ENCODE measurements around the gene AFM.
"Not testable (repeated sequence)": the region's sequence is repeated elsewhere in the genome, so short reads cannot be mapped to it uniquely, and the experiment has no call there.

The AFM gene

GRCh38 chr4:73541251-73541650 is 59.7 kb downstream of the AFM start:
- Histone ChIP-seq H3K27ac (ENCODE audit: low read length) (no peak overlapping the region), H3K27me3 (replicated peaks; ENCODE audit: insufficient read depth, low read length) (no peaks in the 10 kb centered on the region), H3F3A (ENCODE audit: insufficient read depth, low read length) (no peaks in the 10 kb centered on the region), H3K36me3 (replicated peaks; ENCODE audit: insufficient read depth, low read length) (no peaks in the 10 kb centered on the region), H3K4me2 (ENCODE audit: low read depth, low read length) (no peak overlapping the region), H3K9me3 (replicated peaks; ENCODE audit: insufficient read depth, low read length) (no peaks in the 10 kb centered on the region), H3K4me3 (ENCODE audit: low read length) (no peak overlapping the region), H3K9ac (ENCODE audit: low read length) (no peak overlapping the region), H4K20me1 (ENCODE audit: insufficient read depth, low read length) (no peaks in the 10 kb centered on the region), H3K9me2 (replicated peaks; ENCODE audit: insufficient read depth, low read length) (no peaks in the 10 kb centered on the region), H2AFZ (ENCODE audit: low read length) (no peak overlapping the region), H3K79me2 (ENCODE audit: low read length) (no peaks in the 10 kb centered on the region), H3K4me1 (ENCODE audit: low read length) (no peaks in the 10 kb centered on the region)
- no peak for DNase-seq
- no peak for TF ChIP-seq EZH2 (optimal IDR thresholded peaks at IDR 0.05; ENCODE audit: low read depth, low read length)
- TF ChIP-seq EZH2phosphoT487 (IDR thresholded peaks at IDR 0.05; ENCODE audit: low read length) = no peak
- no peak for TF ChIP-seq CTCF (IDR thresholded peaks at IDR 0.05; ENCODE audit: low read length)

GRCh38 chr4:73544620-73545019 is 63.1 kb downstream of the AFM start:
- no peak overlapping the region for H3K4me3 ChIP-seq (ENCODE audit: low read length)

GRCh38 chr4:73550865-73551264 is 69.3 kb downstream of the AFM start:
- H3F3A ChIP-seq (ENCODE audit: insufficient read depth, low read length); H3K4me1 ChIP-seq (ENCODE audit: low read length); H3K9me2 ChIP-seq (replicated peaks; ENCODE audit: insufficient read depth, low read length); H2AFZ ChIP-seq (ENCODE audit: low read length); H3K4me2 ChIP-seq (ENCODE audit: low read depth, low read length); H3K9me3 ChIP-seq (replicated peaks; ENCODE audit: insufficient read depth, low read length); H3K9ac ChIP-seq (ENCODE audit: low read length); H4K20me1 ChIP-seq (ENCODE audit: insufficient read depth, low read length); H3K27ac ChIP-seq (ENCODE audit: low read length); H3K36me3 ChIP-seq (replicated peaks; ENCODE audit: insufficient read depth, low read length); H3K79me2 ChIP-seq (ENCODE audit: low read length); H3K4me3 ChIP-seq (ENCODE audit: low read length); H3K27me3 ChIP-seq (replicated peaks; ENCODE audit: insufficient read depth, low read length); DNase-seq: not testable (repeated sequence)

More at GRCh38 chr4:73544620-73545019, 63.1 kb downstream of the AFM start:
- Histone ChIP-seq H3K9ac (ENCODE audit: low read length) (no peak overlapping the region), H3K4me2 (ENCODE audit: low read depth, low read length) (no peak overlapping the region), H3K27ac (ENCODE audit: low read length) (no peak overlapping the region), H3K9me2 (replicated peaks; ENCODE audit: insufficient read depth, low read length) (no peaks in the 10 kb centered on the region), H3F3A (ENCODE audit: insufficient read depth, low read length) (no peaks in the 10 kb centered on the region), H3K79me2 (ENCODE audit: low read length) (no peaks in the 10 kb centered on the region), H4K20me1 (ENCODE audit: insufficient read depth, low read length) (no peaks in the 10 kb centered on the region), H3K4me1 (ENCODE audit: low read length) (no peaks in the 10 kb centered on the region), H2AFZ (ENCODE audit: low read length) (no peak overlapping the region), H3K27me3 (replicated peaks; ENCODE audit: insufficient read depth, low read length) (no peaks in the 10 kb centered on the region), H3K36me3 (replicated peaks; ENCODE audit: insufficient read depth, low read length) (no peaks in the 10 kb centered on the region), H3K9me3 (replicated peaks; ENCODE audit: insufficient read depth, low read length) (no peaks in the 10 kb centered on the region)
- DNase-seq = no peak
- TF ChIP-seq EZH2phosphoT487 (IDR thresholded peaks at IDR 0.05; ENCODE audit: low read length) = no peak
- no peak for TF ChIP-seq EZH2 (optimal IDR thresholded peaks at IDR 0.05; ENCODE audit: low read depth, low read length)
- TF ChIP-seq CTCF (IDR thresholded peaks at IDR 0.05; ENCODE audit: low read length) = no peak

Data from MM.1S (cell line).